NOMO-1 treated with DMSO at 0.1 percent for 48 hours (cell line): ENCODE data around the gene INSC.

Experiments
- DNase-seq: peaks from one replicate; lab custom pipeline; 2025; ENCODE audit not compliant: unreplicated experiment; lab: John Stamatoyannopoulos, UW

The INSC gene

GRCh38 chr11:15107730-15108515 lies 6.8 kb upstream of the INSC start:
- DNase-seq, result no peak

DNA sequence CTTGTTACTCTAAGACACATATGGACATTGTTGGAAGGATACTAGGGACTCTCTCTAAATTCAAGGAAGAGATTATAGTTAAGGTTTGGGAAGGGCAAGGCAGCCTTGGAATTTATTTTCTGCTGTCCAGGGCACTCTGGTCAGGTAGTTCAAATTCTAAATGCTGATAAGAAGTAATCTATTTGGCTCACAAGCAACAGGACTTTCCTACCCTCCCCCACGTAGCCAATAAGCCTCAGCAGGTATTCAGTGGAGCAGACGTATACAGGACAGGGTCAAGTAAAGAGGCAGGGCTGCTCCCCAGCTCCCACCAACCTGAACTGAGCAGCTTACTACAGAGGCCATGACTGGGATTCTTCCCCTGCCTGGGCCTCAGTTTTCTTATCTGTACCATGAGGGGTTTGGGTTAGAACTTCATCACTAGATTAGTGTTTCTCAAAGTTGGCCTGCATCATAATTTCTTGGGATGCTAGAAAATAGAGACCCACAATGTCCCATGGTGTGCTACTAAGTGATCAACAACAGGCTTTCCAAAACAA lies 6.1 kb upstream of the INSC start:
- DNase-seq, result no peak

GRCh38 chr11:15109602-15110001 lies 5.1 kb upstream of the INSC start:
- no peak for DNase-seq

DNA sequence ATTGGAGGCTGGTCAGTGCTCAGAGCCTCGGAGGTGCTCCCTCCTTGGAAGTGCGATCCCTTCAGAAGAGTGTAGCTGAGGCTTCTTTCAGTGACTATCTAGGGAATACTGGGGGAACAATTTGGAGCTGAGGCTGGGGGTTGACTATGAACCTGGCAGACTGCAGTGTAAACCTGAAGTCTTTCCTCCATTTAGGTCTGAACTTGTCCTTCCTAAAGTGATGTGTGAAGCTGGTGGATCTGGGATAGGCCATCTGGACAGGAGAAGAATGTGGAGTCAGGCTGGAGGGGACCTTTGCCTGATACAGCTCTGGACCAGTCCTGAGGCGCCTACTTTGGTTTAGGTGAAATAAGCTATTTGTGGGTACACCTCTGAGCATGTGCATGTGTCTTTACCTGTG lies 3.5 kb upstream of the INSC start:
- no peak for DNase-seq

DNA sequence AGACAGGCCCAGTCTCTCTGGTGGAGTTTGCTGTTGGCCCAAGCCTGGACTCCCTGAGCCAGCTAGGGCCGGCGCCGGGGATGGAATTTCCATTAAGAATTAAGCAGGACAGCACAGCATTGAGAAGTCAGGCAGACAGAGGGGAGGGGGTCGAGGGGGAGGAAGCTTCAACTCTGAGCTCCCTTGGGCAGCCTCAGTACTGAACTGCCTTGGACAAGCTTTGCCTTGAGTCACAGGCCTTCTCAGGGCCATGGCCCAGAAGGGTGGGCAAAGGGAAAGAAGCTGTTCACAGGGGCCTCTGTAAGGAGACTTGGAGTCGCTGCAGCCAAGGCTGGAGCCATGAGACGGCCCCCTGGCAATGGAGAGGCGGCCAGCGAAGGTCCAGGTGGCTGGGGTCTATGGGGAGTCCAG lies 2.6 kb upstream of the INSC start:
- DNase-seq, result no peak

DNA sequence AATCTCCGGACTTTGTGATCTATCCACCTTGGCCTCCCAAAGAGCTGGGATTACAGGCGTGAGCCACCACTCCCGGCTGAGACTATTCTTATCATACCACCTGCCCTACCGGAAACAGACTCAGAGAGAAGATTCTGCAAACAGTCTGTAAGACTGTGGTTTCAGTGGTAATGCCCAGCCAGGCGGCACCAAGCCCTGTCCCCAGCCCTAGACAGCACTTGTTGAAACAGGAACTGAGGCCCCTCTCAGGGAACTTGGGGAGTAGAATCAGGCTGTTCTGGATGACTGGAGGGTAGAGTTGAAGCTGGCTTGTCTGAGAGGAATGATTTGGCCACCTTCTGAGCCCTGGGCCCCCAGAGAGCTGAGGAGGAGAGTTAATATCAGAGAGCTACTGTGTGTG lies 1.3 kb upstream of the INSC start:
- peak; percentile 80 for DNase-seq

DNA sequence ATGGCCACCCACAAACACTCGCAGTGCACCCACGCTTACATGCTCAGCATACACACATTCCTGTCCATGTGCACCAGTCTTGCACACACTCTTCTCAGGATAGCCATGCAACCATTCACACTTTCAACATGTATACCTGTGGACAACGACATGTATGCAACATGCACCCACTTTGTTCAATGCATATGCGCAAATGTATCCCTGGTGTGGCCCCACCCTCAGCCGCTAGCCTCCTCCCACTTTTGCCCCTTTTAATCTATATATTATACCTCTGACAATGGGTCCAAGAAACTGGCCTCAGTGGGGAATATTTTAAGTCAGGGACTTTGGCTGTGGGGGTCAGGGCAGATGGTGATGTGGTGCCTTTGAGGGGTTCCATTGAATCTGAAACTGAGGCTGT lies 963 bp downstream of the INSC start:
- no peak for DNase-seq

- no peak for DNase-seq
These were observed 3.0 kb downstream of the INSC start for GRCh38 chr11:15117751-15118150.

DNA sequence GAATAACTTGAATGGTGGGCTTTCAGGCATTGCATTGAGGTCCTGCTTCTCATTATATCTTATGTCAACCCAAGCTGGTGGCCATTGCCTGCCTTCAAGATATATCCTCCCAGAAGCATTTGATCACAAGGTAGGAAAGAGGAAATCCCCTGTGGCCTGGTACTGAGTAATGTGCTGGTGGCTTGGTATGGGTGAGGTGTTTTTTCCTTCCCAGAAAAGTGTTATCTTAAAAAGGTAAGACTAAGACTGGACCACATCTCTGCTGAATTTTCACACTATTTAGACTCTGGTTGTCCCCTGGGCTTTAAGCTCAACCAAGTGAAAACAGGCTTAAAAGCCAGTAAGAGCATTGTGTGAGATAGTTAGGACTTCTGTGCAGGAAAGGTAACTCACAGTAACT lies 3.7 kb downstream of the INSC start:
- DNase-seq, result no peak

GRCh38 chr11:15119352-15119751 lies 4.6 kb downstream of the INSC start:
- no peak for DNase-seq

DNA sequence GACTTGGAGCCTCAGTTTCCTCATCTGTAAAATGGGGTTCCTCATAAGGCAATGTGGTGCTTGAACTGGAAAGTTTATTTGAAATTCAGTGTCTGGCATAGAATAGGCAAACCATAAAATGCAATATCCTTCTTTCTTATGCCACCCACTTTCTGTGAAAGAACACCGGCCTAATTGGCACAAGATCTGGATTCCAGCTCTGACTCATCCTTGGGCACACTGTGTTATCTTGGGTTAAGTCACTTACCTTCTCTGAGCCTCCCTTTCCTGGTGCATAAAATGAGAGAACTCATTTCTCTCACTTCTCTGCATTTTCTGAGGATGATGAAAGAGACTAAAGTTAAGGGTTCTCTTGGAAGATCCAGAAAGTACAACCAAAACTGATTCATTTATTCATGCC lies 5.1 kb downstream of the INSC start:
- no peak for DNase-seq

DNA sequence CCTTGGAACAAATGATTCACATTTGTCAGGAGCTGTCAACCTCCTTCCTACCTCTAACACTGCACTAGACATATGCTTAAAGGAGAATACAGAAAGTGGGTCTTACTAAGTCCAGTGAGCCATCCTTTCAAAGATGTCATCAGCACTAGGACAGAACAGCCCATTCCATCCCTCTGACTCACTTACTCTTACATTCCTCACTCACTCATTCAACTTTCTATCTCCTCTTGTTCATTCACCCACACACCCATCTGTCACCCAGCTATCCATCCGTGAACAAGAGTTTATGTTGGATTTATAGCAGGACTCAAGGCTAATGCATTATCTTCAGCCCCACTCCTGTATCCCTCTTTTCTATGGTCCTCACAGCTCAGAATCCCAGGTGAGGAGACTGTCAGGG lies 9.1 kb downstream of the INSC start:
- no peak for DNase-seq

- DNase-seq, result no peak
These were observed 9.8 kb downstream of the INSC start for GRCh38 chr11:15124528-15124927.

DNA sequence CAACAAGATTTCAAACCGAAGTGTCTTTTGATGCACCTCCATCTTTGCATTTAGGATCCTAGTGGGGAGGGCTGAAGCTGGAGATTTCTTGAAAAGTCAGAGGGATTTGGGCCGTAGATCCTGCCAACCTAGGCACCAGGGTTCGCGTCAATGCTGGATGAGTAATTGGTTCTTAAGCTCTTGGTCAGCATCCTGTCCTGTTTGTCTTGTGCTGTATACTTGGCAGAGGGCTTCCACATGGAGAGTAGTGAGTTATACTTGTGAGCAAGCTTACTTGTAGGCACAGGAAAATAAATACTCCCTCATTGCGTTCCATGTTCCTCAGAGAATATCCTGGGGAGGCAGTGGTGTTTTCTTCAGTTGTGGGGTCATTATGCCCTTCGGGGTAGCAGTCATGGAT lies 12.6 kb downstream of the INSC start:
- DNase-seq, result no peak

- DNase-seq, result no peak
These were observed 13.9 kb downstream of the INSC start for GRCh38 chr11:15128621-15129020.

- no peak for DNase-seq
These were observed 21.4 kb downstream of the INSC start for GRCh38 chr11:15136166-15136565.

DNA sequence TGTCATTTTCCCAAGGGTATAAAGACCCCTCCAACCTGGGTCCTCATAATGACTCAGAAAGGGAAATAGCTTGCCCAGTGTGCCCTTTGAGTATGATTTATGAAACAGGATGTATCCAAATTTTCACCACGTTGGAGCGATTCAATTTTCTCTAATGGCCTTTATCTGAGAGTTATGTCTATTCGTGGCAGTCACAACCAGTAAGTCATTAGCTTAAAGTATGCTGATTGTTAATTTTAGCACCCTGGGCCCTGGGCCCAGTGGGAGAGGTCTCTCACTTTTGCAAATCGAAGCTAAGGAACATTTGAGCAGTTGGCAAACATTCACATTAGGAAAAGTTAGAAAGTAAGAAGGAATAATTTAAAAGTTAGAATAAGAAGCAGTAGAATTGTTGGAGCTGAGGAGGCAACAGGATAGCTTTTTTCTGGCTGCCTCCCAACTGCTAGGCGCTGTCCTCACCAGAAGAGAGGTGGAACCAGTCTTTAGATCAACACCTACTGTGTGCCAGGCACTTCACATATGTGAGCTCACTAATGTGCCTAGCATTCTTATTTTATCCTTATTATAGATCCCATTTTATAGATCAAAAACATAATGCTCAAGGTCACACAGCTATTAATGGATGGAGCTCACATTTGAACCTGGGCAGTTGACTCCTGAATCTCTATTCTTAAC lies 24.5 kb downstream of the INSC start:
- DNase-seq, result no peak

DNA sequence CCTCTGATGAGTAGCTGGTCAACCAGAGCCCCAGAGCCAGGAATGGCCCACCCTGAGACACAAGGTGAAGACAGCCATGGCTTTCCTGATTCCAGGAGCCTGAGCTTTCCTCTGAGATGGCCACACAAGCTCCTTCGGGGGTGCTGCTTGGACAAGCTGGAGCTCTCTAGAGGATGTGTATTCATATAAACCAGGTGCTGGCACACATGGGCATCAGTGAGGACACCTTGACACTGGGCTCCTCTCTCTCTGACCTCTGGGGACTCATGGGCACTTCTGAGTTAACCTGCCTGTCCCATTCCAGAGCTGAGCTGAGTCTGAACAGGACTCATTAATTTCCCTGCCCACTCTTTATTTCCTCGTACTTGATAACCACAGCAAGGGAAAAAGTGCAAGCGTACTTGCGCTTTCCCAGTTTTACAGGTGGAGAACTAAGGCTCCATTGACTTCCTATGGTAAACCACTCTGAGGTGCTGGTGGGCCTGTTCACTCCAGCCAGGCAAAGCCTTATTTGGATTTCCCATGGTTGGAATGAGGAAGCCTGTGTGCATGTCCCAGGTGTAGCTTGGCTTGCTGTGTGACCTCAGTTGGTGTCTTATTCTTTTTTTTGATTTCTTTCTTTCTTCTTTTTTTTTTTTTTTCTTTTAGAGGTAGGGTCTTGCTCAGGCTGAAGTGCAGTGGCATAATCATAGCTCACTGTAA lies 25.4 kb downstream of the INSC start:
- DNase-seq, result no peak

DNA sequence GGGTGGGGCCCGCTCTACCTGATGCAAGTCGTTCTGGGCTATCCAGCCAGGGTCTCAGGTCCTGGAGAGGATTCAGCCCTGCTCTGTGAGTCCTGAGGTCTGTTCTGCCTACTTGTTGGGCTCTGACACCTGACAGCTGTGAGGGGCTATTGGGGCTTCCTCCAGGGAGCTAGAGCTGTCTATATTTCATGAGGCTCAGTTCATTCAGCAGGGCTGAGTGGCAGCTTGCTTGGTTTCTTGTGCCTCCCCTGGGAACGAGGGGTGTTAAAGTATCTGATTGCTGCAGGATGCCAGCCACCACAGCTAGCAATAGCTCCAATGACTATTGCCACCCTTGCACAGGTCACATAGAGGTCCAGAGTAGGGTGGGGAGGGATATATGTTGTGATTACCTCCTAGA lies 26.7 kb downstream of the INSC start:
- no peak for DNase-seq

- no peak for DNase-seq
These were observed 28.1 kb downstream of the INSC start for GRCh38 chr11:15142838-15143237.

DNA sequence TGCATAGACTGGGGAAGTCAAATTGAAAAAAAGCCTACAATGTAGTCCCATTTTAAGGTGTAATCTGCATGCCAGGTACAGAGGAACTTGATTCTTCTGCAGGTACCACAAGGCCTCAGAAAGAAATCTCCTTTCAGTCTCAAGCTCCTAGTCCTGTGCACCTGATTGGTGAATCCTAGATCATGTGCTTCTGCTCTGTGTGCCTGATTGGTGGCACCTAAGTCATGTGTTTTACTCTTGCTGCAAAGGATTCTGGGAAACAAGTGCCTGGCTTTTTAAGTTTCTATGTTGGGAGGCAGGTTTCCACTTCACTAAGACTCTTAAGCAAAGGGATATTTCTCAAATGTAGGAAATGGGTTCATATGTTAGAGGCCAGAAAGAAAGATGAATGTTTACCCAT lies 29.1 kb downstream of the INSC start:
- no peak for DNase-seq

DNA sequence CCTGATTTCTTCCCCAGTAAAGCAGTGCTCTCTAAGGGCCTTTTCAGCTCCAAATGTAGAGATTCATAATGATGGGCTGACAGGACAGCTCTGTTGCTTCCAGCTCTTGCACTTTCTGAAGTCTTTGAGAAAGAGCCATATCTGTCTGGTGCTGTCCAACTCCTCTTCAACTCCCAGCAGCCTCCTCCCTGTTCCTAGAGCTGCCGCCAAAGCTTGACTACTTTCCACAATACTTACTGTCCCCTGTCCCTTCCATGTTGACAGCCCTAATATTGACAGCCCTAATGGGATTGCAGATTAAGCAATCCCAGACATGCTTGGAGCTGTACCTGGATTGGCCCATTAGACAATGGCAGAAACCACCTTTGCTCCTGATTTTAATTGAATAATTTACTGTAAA lies 29.6 kb downstream of the INSC start:
- DNase-seq, result no peak
